Vagina (tissue), 2 donors: ENCODE measurements around the gene NR4A3. TPM values are rescaled to one million over a fixed set of nuclear protein-coding genes. Genes with fewer than 3 reads are reported as not detected.

Experiments used
- DNase-seq, 2 donors: peaks; one replicate each; pipeline ENCODE4 v3.0.0-alpha.2; 2017; ENCODE audit errors: extremely low spot score in 2 of 2
- H3K27ac ChIP-seq: fragments of 200-600 bp; sonication (generic); one replicate; pipeline ENCODE4 v1.5.1; 2019
- H3K27me3 ChIP-seq: fragments of 200-600 bp; sonication (generic); one replicate; pipeline ENCODE4 v1.5.1; 2019
- H3K36me3 ChIP-seq, 2 donors: fragments of 200-600 bp; sonication (generic); one replicate each; pipeline ENCODE4 v1.5.1; 2017 to 2019
- H3K4me1 ChIP-seq: fragments of 200-600 bp; sonication (generic); one replicate; pipeline ENCODE4 v1.5.1; 2019
- H3K4me3 ChIP-seq, 2 donors: fragments of 200-600 bp; sonication (generic); 1 replicate in 1 of 2; 2 replicates in 1 of 2; pipeline ENCODE4 v1.5.1; 2016 to 2019
- H3K9me3 ChIP-seq: fragments of 200-600 bp; sonication (generic); one replicate; pipeline ENCODE4 v1.5.1; 2019
- CTCF ChIP-seq, 3 experiments: fragments of 450-650 bp in 2 of 3; fragments of 200-600 bp in 1 of 3; sonication (generic) in 1 of 3; IDR thresholded peaks; one replicate each; pipeline ENCODE4 v1.5.1; 2017 to 2019; ENCODE audit warnings: antibody characterized with exemption in 3 of 3, mild to moderate bottlenecking in 2 of 3, moderate library complexity in 2 of 3
- POLR2A ChIP-seq, 2 donors: fragments of 450-650 bp; IDR thresholded peaks; one replicate each; pipeline ENCODE4 v1.6.1; 2017; ENCODE audit warnings: antibody characterized with exemption in 2 of 2, mild to moderate bottlenecking in 2 of 2, moderate library complexity in 2 of 2
- POLR2AphosphoS5 ChIP-seq, 2 donors: sonication (generic); formaldehyde crosslinking; IDR thresholded peaks; one replicate each; pipeline ENCODE4 v1.9.0; 2017; ENCODE audit warnings: antibody characterized with exemption in 2 of 2, mild to moderate bottlenecking in 2 of 2, low read depth in 1 of 2; ENCODE audit not compliant: insufficient read depth in 1 of 2
- intact Hi-C: fragments of 100-400 bp; cut with DNase I; formaldehyde crosslinking; loops from one replicate; pipeline ENCODE4 v1.15.1; 2023
- total RNA-seq: library from RNA; depleted of rRNA; stranded (reverse); fragments of >200 nt; gene quantifications from one replicate; pipeline ENCODE4 v1.2.3, GENCODE V29; 2016

The NR4A3 gene
- total RNA-seq, 1 donor from 2014 or later: 23.3 TPM

GRCh38 chr9:99863955-99864354 lies 42.3 kb downstream of the NR4A3 start:
- intact Hi-C loops: no loop called here
- Histone ChIP-seq H3K27ac (no peak overlapping the region), H3K4me3 (no peak overlapping the region), H3K4me1 (peaks cover 9% of the 10 kb centered on the region), H3K9me3 (no peaks in the 10 kb centered on the region), H3K27me3 (no peaks in the 10 kb centered on the region), H3K36me3 (no peaks in the 10 kb centered on the region)
- TF ChIP-seq CTCF (IDR thresholded peaks at IDR 0.05) (no peak), POLR2A (IDR thresholded peaks at IDR 0.05) (no peak), POLR2AphosphoS5 (IDR thresholded peaks at IDR 0.05; ENCODE audit: insufficient read depth in 1 of 2, low read depth in 1 of 2) (no peak)
- DNase-seq: no peak

- Histone ChIP-seq H3K27ac (no peak overlapping the region), H3K4me3 (no peak overlapping the region), H3K4me1 (no peaks in the 10 kb centered on the region), H3K27me3 (no peaks in the 10 kb centered on the region), H3K9me3 (no peaks in the 10 kb centered on the region), H3K36me3 (no peaks in the 10 kb centered on the region)
- TF ChIP-seq POLR2AphosphoS5 (IDR thresholded peaks at IDR 0.05; ENCODE audit: insufficient read depth in 1 of 2, low read depth in 1 of 2) (no peak), CTCF (IDR thresholded peaks at IDR 0.05) (no peak), POLR2A (IDR thresholded peaks at IDR 0.05) (no peak)
- intact Hi-C loops: no loop called here
- no peak for DNase-seq
Observed at GRCh38 chr9:99866398-99866797, 44.7 kb downstream of the NR4A3 start.

DNA sequence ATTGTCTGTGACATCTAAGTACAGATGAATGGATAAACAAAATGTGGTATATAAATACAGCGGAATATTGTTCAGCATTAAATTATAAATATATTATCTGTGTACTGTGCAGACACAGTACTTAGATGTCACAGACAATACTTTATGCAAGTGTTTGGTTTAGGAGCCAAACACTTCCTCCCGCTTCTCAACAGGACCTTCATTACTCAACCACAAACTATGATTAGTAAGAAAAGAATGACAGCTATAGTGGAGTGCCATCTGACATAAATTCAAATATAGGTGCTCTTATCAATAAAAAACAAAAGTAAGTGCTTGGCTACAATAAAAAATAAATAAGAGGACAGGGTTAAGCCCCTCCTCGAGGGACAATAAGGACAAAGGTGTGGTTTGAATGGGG lies 45.9 kb downstream of the NR4A3 start:
- no peak for DNase-seq
- no peak overlapping the region for H3K4me3 ChIP-seq
- H3K36me3 ChIP-seq: no peaks in the 10 kb centered on the region
- TF ChIP-seq POLR2AphosphoS5 (IDR thresholded peaks at IDR 0.05; ENCODE audit: insufficient read depth in 1 of 2, low read depth in 1 of 2): no peak
- no peak for TF ChIP-seq CTCF (IDR thresholded peaks at IDR 0.05)
- TF ChIP-seq POLR2A (IDR thresholded peaks at IDR 0.05): no peak
- intact Hi-C loops: no loop called here
- H3K27ac ChIP-seq: no peak overlapping the region
- no peaks in the 10 kb centered on the region for H3K27me3 ChIP-seq
- H3K9me3 ChIP-seq: no peaks in the 10 kb centered on the region
- H3K4me1 ChIP-seq: no peaks in the 10 kb centered on the region

GRCh38 chr9:99867968-99868367 lies 46.3 kb downstream of the NR4A3 start:
- H3K9me3 ChIP-seq: no peaks in the 10 kb centered on the region
- no peak for TF ChIP-seq CTCF (IDR thresholded peaks at IDR 0.05)
- no peak for TF ChIP-seq POLR2A (IDR thresholded peaks at IDR 0.05)
- no peak for TF ChIP-seq POLR2AphosphoS5 (IDR thresholded peaks at IDR 0.05; ENCODE audit: insufficient read depth in 1 of 2, low read depth in 1 of 2)
- no peaks in the 10 kb centered on the region for H3K27me3 ChIP-seq
- no peaks in the 10 kb centered on the region for H3K4me1 ChIP-seq
- intact Hi-C loops: no loop called here
- H3K27ac ChIP-seq: no peak overlapping the region
- DNase-seq: no peak
- no peak overlapping the region for H3K4me3 ChIP-seq
- H3K36me3 ChIP-seq: no peaks in the 10 kb centered on the region

DNA sequence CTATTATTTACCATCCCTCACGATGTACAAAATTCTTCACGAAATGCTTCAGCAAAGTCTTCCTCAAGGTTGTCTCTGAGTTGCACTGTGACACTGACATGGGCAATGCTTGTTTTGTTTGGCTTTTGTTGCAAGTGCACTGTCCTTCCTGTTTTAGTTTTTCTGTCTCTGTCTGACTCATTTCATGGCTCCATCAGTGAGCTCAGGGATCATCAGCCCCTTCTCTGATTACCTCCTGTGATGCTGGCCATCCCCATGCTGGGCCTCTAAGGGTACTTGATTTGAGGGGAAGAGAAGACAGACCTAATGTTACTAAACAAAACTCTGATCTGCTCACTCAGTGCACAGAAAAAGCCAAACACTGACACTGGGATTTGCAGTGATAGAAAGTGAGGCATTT lies 47.2 kb downstream of the NR4A3 start:
- no peaks in the 10 kb centered on the region for H3K27me3 ChIP-seq
- H3K4me1 ChIP-seq: no peaks in the 10 kb centered on the region
- no peak for DNase-seq
- TF ChIP-seq CTCF (IDR thresholded peaks at IDR 0.05) (no peak), POLR2AphosphoS5 (IDR thresholded peaks at IDR 0.05; ENCODE audit: insufficient read depth in 1 of 2, low read depth in 1 of 2) (no peak), POLR2A (IDR thresholded peaks at IDR 0.05) (no peak)
- no peak overlapping the region for H3K27ac ChIP-seq
- H3K9me3 ChIP-seq: no peaks in the 10 kb centered on the region
- H3K36me3 ChIP-seq: no peaks in the 10 kb centered on the region
- intact Hi-C loops: no loop called here
- H3K4me3 ChIP-seq: no peak overlapping the region
